Measurements from ENCODE around the gene PKD1L1.
"Not testable (repeated sequence)": the region's sequence is repeated elsewhere in the genome, so short reads cannot be mapped to it uniquely, and the experiment has no call there.

Gene PKD1L1

DNA sequence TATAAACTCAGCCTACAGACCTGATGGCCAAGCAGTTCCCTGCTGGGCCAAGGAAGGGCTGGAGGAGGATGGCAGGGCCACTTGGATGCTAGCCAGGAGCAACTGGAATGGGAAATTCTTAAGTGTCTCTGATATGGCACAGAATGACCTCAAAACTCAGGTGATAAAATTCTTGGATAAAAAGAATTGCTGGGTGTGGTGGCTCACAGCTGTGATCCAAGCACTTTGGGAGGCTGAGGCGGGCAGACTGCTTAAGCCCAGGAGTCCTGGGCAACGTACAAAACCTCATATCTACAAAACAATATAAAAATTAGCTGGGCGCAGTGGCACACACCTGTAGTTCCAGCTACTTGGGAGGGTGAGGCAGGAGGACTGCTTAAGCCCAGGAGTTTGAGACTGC is 14.0 kb upstream of the PKD1L1 start:
- DNase-seq (ENCODE audit: low read depth) = no peak

DNA sequence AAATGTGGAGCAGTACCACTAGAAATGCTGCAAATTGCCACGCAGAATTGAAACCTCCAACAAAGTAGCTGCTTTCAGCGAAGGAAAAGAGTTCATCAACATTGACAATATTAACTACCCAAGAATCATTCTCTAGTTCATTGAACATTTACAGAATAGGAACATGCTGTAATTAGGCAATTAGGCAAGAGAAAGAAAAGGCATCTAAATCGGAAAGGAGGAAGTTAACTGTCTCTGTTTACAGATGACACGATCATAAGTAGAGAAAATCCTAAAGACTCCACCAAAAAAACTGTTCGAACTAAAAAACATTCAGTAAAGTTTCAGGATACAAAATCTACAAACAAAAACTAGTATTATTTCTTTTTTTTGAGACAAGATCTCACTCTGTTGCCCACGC is 8.9 kb upstream of the PKD1L1 start:
- DNase-seq (ENCODE audit: low read depth) = no peak

DNA sequence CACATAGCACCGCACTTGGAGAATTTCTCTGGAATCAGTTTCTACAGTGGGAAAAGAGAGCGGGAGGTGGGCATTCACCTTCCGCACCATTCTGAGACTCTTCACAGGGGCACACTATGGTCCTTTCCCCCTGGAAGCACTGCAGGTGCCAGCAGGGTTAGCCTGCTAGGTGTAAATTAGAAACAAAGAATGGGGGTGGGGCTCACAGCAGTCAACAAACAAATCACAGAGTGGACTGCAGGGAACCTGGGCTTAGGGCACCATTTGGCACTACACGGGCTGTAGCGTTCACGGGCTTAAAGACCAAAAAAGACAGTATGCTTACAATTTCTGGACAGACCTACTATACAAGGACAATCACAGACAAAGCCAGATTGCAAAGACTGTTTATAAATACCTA is 8.0 kb upstream of the PKD1L1 start:
- DNase-seq (ENCODE audit: low read depth) = no peak

DNA sequence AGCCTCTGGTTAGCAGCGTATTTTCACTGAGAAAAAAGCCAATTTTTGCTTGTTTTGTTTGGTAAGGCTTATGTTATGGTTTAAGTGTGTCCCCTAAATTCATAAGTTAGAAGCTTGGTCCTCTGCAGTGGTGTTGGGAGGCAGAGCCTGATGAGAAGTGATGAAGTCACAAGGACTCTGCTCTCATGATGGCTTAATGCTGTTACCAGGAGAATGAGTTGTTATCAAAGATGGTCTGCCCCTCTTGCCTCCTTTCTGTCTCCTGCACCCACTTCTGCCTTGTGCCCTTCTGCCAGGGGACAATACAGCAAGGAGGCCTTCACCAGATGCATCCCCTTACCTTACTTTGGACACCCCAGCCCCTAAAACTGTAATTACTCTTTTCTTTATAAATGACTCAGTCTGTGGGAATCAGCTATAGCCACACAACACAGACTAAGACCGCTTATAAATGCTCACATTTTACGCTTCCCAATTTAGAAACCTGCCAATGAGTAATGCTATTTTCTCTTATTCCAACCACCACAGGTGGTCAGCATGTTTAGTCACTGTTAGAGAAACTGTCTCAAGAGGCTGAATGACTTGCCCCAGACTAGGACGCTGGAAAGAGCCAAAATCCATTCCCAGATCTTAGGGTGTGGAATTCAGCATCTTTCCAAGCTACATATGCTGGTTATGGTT is 6.1 kb upstream of the PKD1L1 start:
- DNase-seq (ENCODE audit: low read depth) = no peak

DNA sequence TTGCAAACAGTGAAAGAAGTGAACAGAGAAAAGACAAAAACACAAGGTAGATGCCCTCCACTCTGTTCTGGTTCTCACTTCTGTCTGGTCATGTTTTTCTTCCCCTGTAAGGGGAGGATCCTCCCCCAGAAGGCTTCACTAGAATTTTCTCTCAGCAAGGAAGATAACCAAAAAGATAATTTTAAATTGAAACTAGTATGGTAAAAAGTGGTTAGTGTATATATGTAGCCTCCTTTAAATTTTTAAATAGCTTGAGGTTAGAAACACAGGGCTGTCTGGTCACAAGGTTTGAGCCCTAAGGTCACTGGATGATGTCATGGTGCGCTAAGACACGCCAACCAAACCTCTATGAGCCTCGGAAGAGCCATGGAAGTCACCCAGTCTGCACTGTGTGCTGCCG is 5.6 kb upstream of the PKD1L1 start:
- no peak for DNase-seq (ENCODE audit: low read depth)

DNA sequence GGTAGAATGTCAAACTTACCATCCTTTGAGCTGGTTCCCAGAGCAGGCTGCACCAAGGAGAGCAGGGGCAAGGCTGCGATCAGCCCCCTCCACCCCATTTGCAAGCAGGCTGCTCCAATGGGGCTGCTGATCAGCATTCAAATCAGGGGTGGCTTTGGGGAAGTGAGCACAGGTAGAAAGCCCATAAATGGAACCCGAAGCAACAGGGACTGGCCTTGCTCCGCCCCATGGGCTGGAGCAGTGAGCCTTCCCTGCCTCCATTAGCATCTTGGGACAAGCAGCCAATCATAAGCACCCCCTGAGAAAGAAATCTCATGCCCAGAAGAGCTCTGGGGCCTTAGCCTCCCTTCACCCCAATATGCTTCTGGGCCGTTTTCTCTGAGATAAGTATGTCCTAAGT is 4.0 kb upstream of the PKD1L1 start:
- no peak for DNase-seq (ENCODE audit: low read depth)

DNA sequence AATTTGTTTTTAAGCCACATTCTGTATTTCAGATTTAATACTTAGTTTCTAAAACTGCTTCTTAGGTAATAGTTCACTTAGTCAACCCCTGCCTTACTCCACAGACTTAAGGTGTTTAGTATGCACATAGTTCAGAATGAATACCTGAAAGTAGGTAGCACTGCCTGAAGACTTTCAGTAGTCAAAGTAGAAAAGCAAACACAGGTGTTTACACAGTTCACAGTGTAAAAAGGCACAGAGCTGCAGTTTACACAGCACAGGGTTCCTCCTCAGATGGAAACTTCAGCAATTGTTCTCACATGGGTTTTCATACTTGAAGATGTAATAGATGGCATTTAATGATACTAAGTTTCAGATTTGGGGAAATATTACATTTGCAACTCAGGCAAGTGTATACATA is 3.1 kb upstream of the PKD1L1 start:
- DNase-seq (ENCODE audit: low read depth) = no peak

DNA sequence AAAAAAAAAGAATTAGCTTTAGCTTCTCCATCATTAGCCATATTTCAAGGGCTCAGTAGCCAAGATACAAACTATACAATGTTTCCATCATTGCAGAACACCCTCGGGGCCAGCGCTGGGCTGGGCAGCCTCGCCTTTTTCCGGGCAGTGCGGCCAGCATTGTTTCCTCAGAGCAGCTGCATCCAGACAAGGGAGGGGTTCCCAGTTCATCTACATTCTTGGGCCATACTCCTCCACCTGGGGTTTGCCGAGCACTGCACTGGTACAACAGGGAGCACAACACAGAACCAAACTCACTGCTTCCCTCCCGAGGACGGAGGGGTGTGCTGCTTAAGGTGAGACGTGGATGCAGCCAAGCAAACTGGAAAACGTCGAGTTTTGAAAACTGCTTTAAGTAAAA is 2.4 kb upstream of the PKD1L1 start:
- no peak for DNase-seq (ENCODE audit: low read depth)

DNA sequence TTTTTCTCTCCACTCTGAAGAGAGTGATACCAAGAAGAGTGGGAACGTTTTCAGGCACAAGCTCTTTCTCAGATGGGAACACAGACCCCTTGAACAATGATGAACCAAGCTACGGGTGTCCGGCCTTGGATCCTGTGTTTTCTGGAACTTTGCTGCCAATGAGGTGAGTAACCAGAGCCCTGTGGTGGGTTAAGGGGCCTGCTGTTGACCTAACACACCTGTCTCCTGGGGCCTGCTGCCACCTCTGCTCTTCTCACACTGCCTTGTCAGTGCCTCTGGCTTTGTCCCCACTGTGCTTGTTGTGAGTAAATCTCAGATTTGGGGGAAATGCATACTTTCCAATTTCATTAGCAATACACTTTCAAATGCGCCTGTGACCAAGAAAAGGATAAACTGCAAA is 1.4 kb upstream of the PKD1L1 start:
- DNase-seq (ENCODE audit: low read depth) = no peak

DNA sequence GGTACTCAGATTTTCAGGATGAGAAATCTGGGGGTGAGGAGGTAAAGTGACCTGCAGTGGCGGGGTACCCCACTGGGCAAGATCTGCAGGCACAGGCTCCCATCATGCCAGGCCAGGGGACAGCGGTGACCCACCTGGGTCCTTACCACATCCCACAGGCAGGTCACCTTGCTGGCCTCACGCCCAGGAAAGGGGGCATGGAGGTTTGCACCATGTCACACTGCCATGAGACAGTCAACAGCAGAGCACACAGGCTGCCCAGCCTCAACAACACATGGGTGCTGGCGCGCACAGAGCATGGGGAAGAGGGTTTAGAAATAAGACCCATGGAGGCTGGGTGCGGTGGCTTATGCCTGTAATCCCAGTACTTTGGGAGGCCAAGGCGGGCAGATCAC is 914 bp downstream of the PKD1L1 start:
- no peak for DNase-seq (ENCODE audit: low read depth)

DNA sequence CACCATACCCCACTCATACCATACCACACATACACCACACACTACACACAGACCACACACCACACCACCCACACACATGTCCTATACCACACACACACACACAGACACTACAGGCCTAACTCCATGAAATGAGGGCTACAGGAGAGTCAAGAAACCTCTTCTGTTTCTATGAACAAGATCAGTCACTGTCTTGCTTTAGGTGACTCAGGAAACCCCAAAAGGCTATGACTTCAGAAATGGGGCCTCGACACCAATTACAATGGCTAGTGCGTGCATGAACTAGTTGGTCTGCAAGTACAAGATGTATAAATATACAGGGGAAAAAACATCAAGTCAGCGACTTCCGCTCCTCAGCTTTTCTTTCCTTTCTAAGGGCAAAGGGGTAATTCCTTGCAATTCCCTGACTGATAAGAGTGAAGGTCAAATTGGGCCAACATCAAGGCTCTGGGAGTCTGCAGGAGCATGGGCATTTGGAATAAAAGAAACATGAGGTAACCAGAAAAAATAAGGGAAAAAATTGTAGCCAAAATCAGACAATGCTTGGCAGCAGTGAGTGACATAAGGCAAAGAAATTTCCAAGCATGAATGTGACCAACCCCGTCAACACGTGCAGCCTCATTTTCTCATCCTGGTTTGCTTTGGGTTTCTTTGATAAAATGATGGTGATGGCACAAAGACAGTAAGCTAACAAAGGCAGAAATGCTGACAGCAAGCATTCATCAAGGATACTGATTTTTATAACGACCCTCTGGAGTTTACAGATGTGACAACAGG is 1.5 kb downstream of the PKD1L1 start:
- DNase-seq (ENCODE audit: low read depth) = no peak

DNA sequence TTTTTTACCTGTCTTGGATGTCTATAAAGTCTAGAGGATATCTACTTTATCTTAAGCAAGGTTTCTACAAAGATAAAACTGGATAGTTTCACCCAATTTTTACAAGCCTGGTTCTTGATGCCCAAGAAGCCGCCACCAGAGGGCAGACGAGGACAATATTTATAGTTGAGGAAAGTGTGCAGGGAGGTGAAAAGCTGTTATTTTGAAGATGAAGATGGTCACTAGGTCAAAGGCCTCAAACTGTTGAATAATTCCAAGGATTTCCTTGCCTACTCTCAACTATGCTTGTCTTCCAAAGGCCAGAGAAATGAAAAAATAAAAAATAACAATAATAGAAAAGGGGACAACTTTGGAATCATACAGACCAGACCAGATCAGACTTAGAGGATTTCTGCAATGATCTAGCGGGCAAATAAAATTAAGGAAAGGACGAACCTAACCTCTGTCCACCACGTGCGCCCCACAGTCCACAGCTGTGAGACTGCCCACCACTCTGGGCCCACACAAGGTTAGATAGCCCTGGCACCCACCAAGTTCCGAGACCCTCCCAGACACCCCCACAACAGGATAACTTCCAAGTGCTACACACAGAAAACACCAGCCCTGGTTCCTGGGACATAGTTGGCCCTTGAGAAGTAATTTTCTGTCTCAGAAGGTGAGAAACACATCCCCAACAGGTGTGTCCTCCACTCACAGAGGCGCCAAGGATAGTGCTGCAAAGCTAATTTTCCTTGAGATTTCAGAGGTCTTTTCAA is 2.8 kb downstream of the PKD1L1 start:
- peak; percentile 40 for DNase-seq (ENCODE audit: low read depth)

DNA sequence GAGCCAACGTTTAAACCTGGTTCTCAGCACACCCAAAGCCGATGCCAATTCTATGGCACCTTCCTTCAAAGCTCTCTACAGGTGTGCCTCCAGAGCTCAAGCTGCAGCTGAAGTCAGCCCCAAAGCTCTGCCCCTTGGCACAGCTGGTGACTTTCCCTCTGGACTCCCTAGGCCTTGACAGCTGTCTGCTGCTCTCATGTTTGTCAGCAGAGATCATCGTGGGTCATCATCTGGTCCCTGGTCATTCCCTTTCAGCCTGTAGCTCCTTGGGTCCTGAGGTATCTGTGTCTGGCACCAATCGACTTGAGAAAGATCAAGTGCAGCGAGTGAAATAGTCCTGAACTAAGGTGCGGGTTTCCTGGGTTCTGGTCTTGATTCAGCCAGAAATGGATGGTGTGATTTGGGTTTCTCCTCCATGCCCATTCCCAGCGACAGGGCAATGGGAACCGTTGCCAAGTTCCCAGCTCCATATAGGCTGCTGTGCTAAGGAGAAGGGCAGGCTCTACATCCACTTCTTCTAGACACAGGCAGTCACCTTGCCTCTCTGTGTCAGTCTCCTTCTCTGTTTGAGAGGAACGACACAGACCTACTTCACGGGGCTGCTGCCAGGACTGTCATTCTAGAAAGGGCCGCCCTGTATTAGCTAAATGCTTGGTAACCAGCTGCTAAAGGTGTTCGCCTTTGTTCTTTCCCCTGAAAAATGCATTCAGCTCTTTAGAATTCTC is 3.6 kb downstream of the PKD1L1 start:
- no peak for DNase-seq (ENCODE audit: low read depth)

DNA sequence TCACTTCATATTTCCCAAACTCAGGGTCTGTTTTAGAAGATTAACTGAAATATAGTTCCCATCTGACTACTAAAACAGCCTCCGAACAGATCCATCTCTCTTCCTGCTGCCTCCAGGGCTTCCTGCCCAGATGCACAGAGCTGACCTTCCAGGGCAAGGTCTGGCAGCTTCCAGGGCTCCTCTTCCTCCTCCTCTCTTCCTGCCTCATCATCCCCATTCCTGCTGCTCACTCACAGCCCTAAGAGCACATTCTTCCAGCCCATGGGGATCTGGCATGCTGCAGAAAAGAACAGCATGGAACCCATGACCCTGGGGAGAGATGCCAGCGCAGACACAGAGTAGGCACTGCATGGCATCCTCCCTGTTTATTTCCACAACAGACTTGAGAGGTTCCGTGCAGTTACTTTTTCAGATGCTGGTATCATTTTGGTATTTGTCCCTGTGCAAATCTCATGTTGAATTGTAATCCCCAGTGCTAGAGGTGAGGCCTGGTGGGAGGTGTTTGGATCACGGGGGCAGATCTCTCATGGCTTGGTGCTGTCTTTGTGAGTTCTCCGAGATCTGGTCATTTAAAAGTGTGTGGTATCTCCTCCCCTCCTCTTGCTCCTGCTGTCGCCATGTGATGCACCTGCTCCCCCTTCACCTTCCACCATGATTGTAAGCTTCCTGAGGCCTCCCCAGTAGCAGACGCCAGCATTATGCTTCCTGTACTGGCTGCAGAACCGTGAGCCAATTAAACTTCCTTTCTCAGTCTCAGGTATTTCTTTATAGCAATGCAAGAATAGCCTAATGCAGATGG is 4.4 kb downstream of the PKD1L1 start:
- no peak for DNase-seq (ENCODE audit: low read depth)

DNA sequence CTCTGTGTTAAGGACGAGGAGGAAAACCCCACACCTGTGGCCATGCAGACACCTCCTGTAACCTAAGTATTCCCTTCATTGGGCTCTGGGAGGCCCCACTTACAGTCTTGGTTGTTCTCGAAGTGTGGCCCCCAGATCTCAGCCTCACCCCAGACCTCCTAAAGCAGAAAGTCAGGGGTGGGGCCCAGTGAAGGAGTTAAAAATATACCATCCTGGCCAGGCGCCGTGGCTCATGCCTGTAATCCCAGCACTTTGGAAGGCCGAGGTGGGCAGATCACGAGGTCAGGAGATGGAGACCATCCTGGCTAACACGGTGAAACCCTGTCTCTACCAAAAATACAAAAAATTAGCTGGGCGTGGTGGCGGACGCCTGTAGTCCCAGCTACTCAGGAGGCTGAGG is 5.6 kb downstream of the PKD1L1 start:
- not testable (repeated sequence) for DNase-seq (ENCODE audit: low read depth)

DNA sequence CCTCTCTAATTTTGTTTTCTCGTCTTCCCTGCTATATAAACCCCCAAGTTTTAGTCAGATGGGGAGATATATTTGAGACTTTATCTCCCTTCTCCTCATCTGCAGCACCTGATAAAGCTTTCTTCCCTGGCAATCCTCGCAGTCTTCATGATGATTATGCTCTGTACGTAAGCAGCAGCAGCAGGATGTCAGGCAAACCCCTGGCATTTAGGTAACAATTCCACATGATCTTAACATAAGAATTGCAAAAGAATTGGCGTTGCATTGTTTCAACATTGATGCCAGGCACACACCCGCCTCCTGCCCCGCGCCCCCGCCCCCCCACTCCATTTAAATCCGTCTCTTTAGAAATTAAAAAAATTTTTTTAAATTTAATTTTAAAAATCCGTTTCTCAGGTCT is 6.1 kb downstream of the PKD1L1 start:
- no peak for DNase-seq (ENCODE audit: low read depth)

DNA sequence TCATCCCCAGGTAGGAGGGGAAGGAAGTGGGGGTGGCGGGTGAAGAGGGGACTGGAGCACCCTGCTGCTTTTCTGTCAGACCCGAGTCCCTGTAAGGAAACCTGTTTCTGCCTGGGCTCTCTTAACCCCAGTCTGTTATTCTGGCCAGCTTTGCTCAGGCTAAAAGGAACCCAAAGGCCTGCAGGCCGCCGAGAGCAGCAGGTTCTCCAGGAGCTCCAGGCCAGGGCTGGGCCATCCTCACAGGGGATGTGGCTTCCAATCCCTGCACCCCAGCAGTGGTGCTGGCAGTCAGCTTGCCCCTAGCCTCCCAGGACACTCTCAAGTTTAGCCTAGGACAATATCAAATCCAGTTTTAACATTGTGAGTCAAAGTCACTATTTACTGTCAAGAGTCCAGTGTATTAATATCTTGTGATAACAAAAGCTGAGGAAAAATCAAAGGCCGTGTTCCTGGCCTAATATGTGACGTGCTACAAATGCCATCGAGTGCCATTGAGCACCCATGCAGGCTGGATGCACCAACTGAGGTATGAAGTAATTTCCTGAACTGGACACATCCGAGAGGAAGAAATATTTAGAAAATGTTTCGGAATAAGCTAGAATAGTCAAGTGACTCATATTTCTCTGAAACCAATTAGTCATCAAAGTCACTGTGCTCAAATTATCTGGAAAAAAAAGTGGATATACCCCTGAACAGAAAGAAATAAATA is 7.0 kb downstream of the PKD1L1 start:
- no peak for DNase-seq (ENCODE audit: low read depth)

DNA sequence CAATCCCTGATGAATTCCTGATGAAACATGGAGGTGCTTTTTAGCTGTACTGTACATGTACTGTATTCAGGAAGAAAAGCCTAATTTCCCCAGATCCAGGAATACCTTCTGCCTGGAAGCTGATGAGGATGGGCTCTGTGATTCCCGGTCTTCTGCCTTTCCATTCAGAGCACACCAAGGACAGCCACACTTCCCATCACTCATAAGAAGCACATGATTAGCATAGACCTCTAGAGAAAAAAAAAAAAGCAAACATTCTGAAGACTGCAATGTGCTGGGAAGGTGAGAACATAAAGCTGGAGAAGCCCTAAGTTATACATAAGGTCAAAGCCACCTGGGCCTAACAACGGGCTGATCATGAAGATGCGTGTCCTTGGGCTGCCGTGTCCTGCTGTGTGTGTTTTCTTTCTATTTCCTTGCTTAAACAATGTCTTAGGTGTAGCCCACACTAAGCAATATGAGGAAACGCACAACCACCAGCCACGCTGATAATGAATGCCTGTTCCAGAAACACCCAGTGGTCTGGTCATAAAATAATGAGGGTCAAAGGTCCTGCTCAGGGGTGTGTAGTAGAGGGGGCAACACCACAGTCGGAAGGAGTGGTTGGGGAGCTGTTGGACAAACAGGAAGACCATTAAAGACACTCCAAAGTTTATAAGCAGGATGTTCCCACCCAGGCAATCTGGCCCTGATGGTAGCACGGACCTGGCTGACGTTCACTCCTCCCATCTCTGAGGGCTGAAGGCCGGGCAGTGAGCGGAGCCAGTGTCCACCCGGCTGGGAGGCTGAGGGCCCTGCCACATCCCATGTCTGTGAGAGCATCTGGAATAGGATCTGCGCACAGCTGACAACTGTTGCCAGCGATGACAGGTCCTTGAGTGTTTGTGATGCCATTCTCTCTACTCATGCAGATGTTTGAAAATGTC is 7.9 kb downstream of the PKD1L1 start:
- no peak for DNase-seq (ENCODE audit: low read depth)

DNA sequence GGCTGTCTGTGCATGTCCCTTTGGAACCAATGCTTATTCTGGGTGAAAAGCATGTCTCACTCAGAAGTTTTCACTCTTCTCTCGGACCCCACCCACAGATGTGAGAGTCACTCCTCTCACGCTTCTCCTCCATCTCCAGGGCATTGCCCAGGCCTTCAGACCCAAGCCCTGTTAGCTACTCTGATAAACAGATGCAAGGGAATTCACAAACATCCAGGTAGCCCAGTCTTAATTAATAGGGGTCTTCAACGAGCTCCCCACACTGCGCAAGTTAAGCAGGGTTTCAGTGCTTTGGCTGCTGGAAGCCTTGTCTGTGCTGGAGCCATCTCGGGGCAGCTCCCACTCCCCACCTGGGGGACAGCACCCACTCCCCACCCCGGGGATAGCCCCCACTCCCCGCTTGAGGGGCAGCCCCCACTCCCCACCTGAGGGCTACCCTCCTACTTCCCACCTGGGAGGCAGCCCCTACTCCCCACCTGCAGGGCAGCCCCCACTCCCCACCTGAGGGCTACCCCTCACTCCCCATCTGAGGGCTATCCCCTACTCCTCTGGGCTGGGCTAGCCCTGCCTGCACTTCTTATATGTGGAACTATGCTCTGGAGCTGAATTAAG is 8.7 kb downstream of the PKD1L1 start:
- no peak for DNase-seq (ENCODE audit: low read depth)
